ENCODE results near the gene ADAMTS9. TPM values are rescaled to one million over a fixed set of nuclear protein-coding genes. Genes with fewer than 3 reads are reported as not detected.
A peak's percentile ranks its signal among the peaks of the same experiment; 100 is the strongest.

The ADAMTS9 gene
- total and polyA plus RNA-seq, 9 of the 15 experiments (the other 6 are each of a cell fraction or from before 2014, with no cell fraction given), result 0.05 to 0.32 (median 0.13) TPM; not detected in 2

DNA sequence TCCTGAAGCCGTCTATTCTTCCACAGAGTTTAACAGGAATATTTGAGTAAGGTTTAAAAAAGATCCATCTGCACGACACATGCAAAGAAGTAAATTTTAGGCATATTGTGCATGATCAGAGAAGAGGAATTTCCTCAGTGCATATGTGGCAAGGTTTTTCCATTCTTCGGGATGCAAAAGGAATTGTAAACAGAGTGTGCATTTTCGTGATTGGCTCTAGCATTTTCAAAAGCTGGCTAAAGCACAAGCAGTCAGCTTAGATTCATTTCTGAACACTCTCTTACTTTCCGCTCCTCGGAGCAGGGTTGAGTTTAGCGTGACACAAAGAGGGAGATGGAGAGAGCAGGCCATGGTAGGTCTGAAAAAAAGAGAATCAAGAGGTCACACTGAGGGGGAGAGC lies 128.2 kb downstream of the ADAMTS9 start:
- Histone ChIP-seq H4K20me1 (replicated peaks; ENCODE audit: control insufficient read depth, insufficient read depth, low read length) (no peaks in the 10 kb centered on the region), H3K4me3 (no peak overlapping the region), H3K9me3 (replicated peaks; ENCODE audit: control insufficient read depth, insufficient read depth, low read depth, low read length) (no peaks in the 10 kb centered on the region), H3K9me1 (ENCODE audit: control insufficient read depth, insufficient read depth, low read length) (no peaks in the 10 kb centered on the region), H3K9ac (ENCODE audit: insufficient read depth in 1 of 2, low read depth in 2 of 2, low read length in 2 of 2) (no peak overlapping the region), H3K36me3 (ENCODE audit: control insufficient read depth, insufficient read depth, low read length) (no peaks in the 10 kb centered on the region), H3K4me1 (replicated peaks in 1 of 2; ENCODE audit: control insufficient read depth in 2 of 2, insufficient read depth in 2 of 2, low read length in 2 of 2) (no peaks in the 10 kb centered on the region), H3K79me2 (ENCODE audit: control insufficient read depth, insufficient read depth, low read length) (no peaks in the 10 kb centered on the region), H3K4me2 (ENCODE audit: insufficient read depth, low read length) (no peak overlapping the region), H2AFZ (ENCODE audit: low read depth, low read length) (no peak overlapping the region), H3K27me3 (ENCODE audit: control insufficient read depth in 2 of 2, insufficient read depth in 2 of 2, low read length in 2 of 2) (peaks cover 3 to 6% of the 10 kb centered on the region in 2 experiments; a peak in 2 of 5 replicates), H3K27ac (ENCODE audit: extremely low read depth, low read depth, low read length) (no peak overlapping the region)
- FAIRE-seq (no peak), DNase-seq (ENCODE audit: extremely low read depth in 1 of 4, low spot score in 3 of 4) (no peak), ATAC-seq (no peak)
- intact Hi-C loops (cut with micrococcal nuclease) (no loop called here), in situ Hi-C loops (cut with MboI) (no loop called here)
- TF ChIP-seq ZBTB11 (CRISPR knock-in tag; IDR thresholded peaks at IDR 0.05), result 0 out of 6 replicates have a peak, but pooled peaks of 1 of the 3 experiments have one; percentile 14
- TF ChIP-seq GMEB1 (CRISPR knock-in tag; IDR thresholded peaks at IDR 0.05), result no peak
- CTCF ChIA-PET (ENCODE audit: low intra/inter-chr PET ratio), result no interaction called here
- no TSS peak for BruUV-seq (replicated peaks)
- 6% methylated on average over 7 of the region's 7 CpGs for WGBS (ENCODE audit: insufficient coverage, low coverage, missing lambda C conversion rate)
- POLR2A ChIA-PET, result no interaction called here

Data from K562 (cell line).